GM12878 (cell line): ENCODE measurements around the gene ASS1. TPM values are rescaled to one million over a fixed set of nuclear protein-coding genes. Genes with fewer than 3 reads are reported as not detected.

Source experiments
- ATAC-seq: fragments of 200-7000 bp; cut with Tn5 transposase; 3 replicates; pipeline ENCODE4 v1.9.1; 2020; ENCODE audit warnings: mild to moderate bottlenecking, moderate library complexity
- BruUV-seq: library from RNA; stranded (reverse); fragments of 400-500 nt; replicated peaks from 2 replicates; lab custom pipeline; 2021; lab: Mats Ljungman, UMichigan
- CTCF ChIA-PET: fragments of 300-600 bp; sonication (Branson Sonifier 250); formaldehyde crosslinking; extraction: SDS; loops from one replicate; lab custom pipeline; 2021; ENCODE audit warnings: inconsistent platforms; lab: Yijun Ruan, JAX
- POLR2A ChIA-PET: fragments of 350-600 bp; formaldehyde crosslinking; extraction: SDS; loops from one replicate; lab custom pipeline; 2021; ENCODE audit warnings: inconsistent platforms; lab: Charles Lee
- RAD21 ChIA-PET: fragments of 300-600 bp; sonication (Branson Sonifier 250); formaldehyde crosslinking; loops from one replicate; lab custom pipeline; 2023; ENCODE audit warnings: antibody characterized with exemption; ENCODE audit not compliant: unreplicated experiment; lab: Charles Lee
- SMC1A ChIA-PET: fragments of 300-600 bp; sonication (Branson Sonifier 250); formaldehyde crosslinking; loops from one replicate; lab custom pipeline; 2023; ENCODE audit not compliant: unreplicated experiment, uncharacterized antibody; lab: Charles Lee
- DNase-seq: peaks from one replicate; pipeline ENCODE4 v3.0.0-alpha.2; 2011; ENCODE audit warnings: low read depth, low spot score
- FAIRE-seq: peaks from 3 replicates; lab custom pipeline; 2011; peaks lifted over from hg19 to GRCh38; lab: Jason Lieb, UNC
- H2AFZ ChIP-seq: 2 replicates; pipeline ENCODE4 v1.6.0; 2011; ENCODE audit warnings: low read depth, low read length, control low read depth; ENCODE audit not compliant: control insufficient read depth
- H3K27ac ChIP-seq: 2 replicates; pipeline ENCODE4 v1.5.1; 2011; ENCODE audit warnings: control low read depth; ENCODE audit not compliant: control insufficient read depth, insufficient read depth
- H3K27me3 ChIP-seq, 2 experiments: replicated peaks in 1 of 2; 2 replicates each; pipeline versions ENCODE4 v1.6.0 to v1.6.1; 2011; ENCODE audit warnings: low read length in 1 of 2; ENCODE audit not compliant: control insufficient read depth in 2 of 2, insufficient read depth in 2 of 2
- H3K36me3 ChIP-seq, 2 experiments: 2 replicates each; pipeline ENCODE4 v1.5.1; 2011; ENCODE audit warnings: low read length in 1 of 2; ENCODE audit not compliant: control insufficient read depth in 2 of 2, insufficient read depth in 2 of 2
- H3K4me1 ChIP-seq: 2 replicates; pipeline ENCODE4 v1.6.1; 2011; ENCODE audit warnings: mild to moderate bottlenecking, low read length, moderate library complexity, mixed read lengths; ENCODE audit not compliant: control insufficient read depth, insufficient read depth
- H3K4me2 ChIP-seq: 2 replicates; pipeline ENCODE4 v1.6.0; 2011; ENCODE audit warnings: control low read depth; ENCODE audit not compliant: control insufficient read depth, insufficient read depth
- H3K4me3 ChIP-seq: fragments of 200-600 bp; sonication (generic); 2 replicates; pipeline ENCODE4 v1.5.1; 2016
- H3K79me2 ChIP-seq: 2 replicates; pipeline ENCODE4 v1.6.0; 2011; ENCODE audit warnings: low read length; ENCODE audit not compliant: control insufficient read depth, insufficient read depth
- H3K9ac ChIP-seq: 2 replicates; pipeline ENCODE4 v1.8.0; 2011; ENCODE audit warnings: low read length, control low read depth, mixed read lengths; ENCODE audit not compliant: control insufficient read depth, insufficient read depth
- H3K9me3 ChIP-seq: replicated peaks from 3 replicates; pipeline ENCODE4 v1.5.1; 2011; ENCODE audit warnings: mild to moderate bottlenecking, low read length; ENCODE audit not compliant: control insufficient read depth, insufficient read depth
- H4K20me1 ChIP-seq: 2 replicates; pipeline ENCODE4 v1.6.0; 2011; ENCODE audit not compliant: control insufficient read depth, insufficient read depth
- ATF3 ChIP-seq: IDR thresholded peaks from 2 replicates; pipeline ENCODE4 v1.6.1; 2011; ENCODE audit warnings: low read depth, mild to moderate bottlenecking, low read length, moderate library complexity, borderline replicate concordance; ENCODE audit errors: extremely low read depth
- CBX5 ChIP-seq: sonication (generic); IDR thresholded peaks from 2 replicates; pipeline ENCODE4 v1.6.1; 2016; ENCODE audit warnings: low read depth, moderate library complexity, mild to moderate bottlenecking, inconsistent platforms
- EED ChIP-seq: sonication (generic); IDR thresholded peaks from 2 replicates; pipeline ENCODE4 v1.6.1; 2016; ENCODE audit warnings: antibody characterized with exemption, low read depth
- EZH2 ChIP-seq: IDR thresholded peaks from 2 replicates; pipeline ENCODE4 v1.6.1; 2012; ENCODE audit warnings: low read depth, mild to moderate bottlenecking, control low read depth, inconsistent platforms, low read length, borderline replicate concordance; ENCODE audit not compliant: control insufficient read depth
- IKZF1 ChIP-seq: fragments of 450-650 bp; conservative IDR thresholded peaks from 2 replicates; pipeline ENCODE4 v1.6.1; 2017; ENCODE audit warnings: antibody characterized with exemption, mild to moderate bottlenecking
- KLF5 ChIP-seq: fragments of 450-650 bp; IDR thresholded peaks from 2 replicates; pipeline ENCODE4 v1.6.1; 2014; ENCODE audit warnings: mild to moderate bottlenecking; ENCODE audit not compliant: partially characterized antibody
- MEF2A ChIP-seq: IDR thresholded peaks from 2 replicates; pipeline ENCODE4 v1.6.1; 2011; ENCODE audit warnings: low read depth, mild to moderate bottlenecking, low read length, moderate library complexity; ENCODE audit not compliant: insufficient read depth
- NBN ChIP-seq: fragments of 450-650 bp; IDR thresholded peaks from 2 replicates; pipeline ENCODE4 v1.6.1; 2016
- NKRF ChIP-seq: fragments of 450-650 bp; conservative IDR thresholded peaks from 2 replicates; pipeline ENCODE4 v1.6.1; 2017; ENCODE audit warnings: mild to moderate bottlenecking, moderate library complexity
- PAX5 ChIP-seq: IDR thresholded peaks from 2 replicates; pipeline ENCODE4 v1.6.1; 2011; ENCODE audit warnings: low read depth, low read length, borderline replicate concordance
- RFX5 ChIP-seq: IDR thresholded peaks from 2 replicates; pipeline ENCODE4 v1.6.1; 2011; ENCODE audit warnings: low read depth, low read length, improper control_type of control experiment
- SP1 ChIP-seq: IDR thresholded peaks from one replicate; pipeline ENCODE4 v1.6.1; 2011; ENCODE audit warnings: low read depth, low read length
- TCF3 ChIP-seq: IDR thresholded peaks from 2 replicates; pipeline ENCODE4 v1.6.1; 2012; ENCODE audit warnings: low read depth, mild to moderate bottlenecking, low read length, borderline replicate concordance; ENCODE audit not compliant: insufficient read depth
- YBX1 ChIP-seq: fragments of 450-650 bp; IDR thresholded peaks from 2 replicates; pipeline ENCODE4 v1.6.1; 2016; ENCODE audit warnings: antibody characterized with exemption
- ZBTB4 ChIP-seq: fragments of 450-650 bp; formaldehyde crosslinking; IDR thresholded peaks from 2 replicates; pipeline ENCODE4 v1.4.0; 2022; ENCODE audit warnings: mild to moderate bottlenecking, moderate library complexity
- ZSCAN29 ChIP-seq: fragments of 450-650 bp; IDR thresholded peaks from 2 replicates; pipeline ENCODE4 v1.6.1; 2017; ENCODE audit warnings: mild to moderate bottlenecking, moderate library complexity
- ZZZ3 ChIP-seq: IDR thresholded peaks from 2 replicates; pipeline ENCODE4 v1.6.1; 2011; ENCODE audit warnings: low read depth; ENCODE audit not compliant: control insufficient read depth, insufficient read length
- WGBS: methylation state at CpG from one replicate; pipeline ENCODE4 v1.1.6; 2016; ENCODE audit warnings: low lambda C conversion rate; ENCODE audit not compliant: insufficient replicate concordance, insufficient coverage; ENCODE audit errors: missing lambda C conversion rate; 5-methylcytosine and 5-hydroxymethylcytosine counted together
- in situ Hi-C: fragments of 300-500 bp; cut with MboI; formaldehyde crosslinking; loops from 9 replicates; pipeline ENCODE4 v1.14.3; 2018; ENCODE audit warnings: mixed read lengths
- intact Hi-C: fragments of 100-400 bp; cut with micrococcal nuclease; formaldehyde crosslinking; loops from one replicate; pipeline ENCODE4 v1.14.2; 2022; ENCODE audit not compliant: unreplicated experiment
- polyA plus RNA-seq, 11 experiments: library from polyadenylated mRNA; depleted of rRNA in 4 of 11; unstranded in 6 of 11; stranded (reverse) in 5 of 11; fragments of >200 nt; fragmentation: Nextera tagmentation in 4 of 11; fragmentation: Illumina TruSeq in 1 of 11; extraction: Ambion mirVana in 4 of 11; extraction: Trizol in 1 of 11; gene quantifications; 1 replicate in 1 of 11; 2 replicates in 10 of 11; pipeline versions ENCODE4 v1.2.1 to v1.2.3, GENCODE V29; 2011 to 2016; ENCODE audit warnings: inconsistent platforms in 2 of 11, missing spikeins in 2 of 11, low read depth in 1 of 11
- total RNA-seq, 4 experiments: library from RNA; depleted of rRNA in 3 of 4; stranded (reverse); fragments of >200 nt in 3 of 4; fragmentation: Illumina TruSeq in 1 of 4; extraction: Trizol in 1 of 4; gene quantifications; 2 replicates each; pipeline versions ENCODE4 v1.2.1 to v1.2.3, GENCODE V29; 2013 to 2021

Gene ASS1
- total and polyA plus RNA-seq, 10 of the 15 experiments (the other 5 are each of a cell fraction or from before 2014, with no cell fraction given), result 0.10 to 6.1 (median 0.28) TPM; not detected in 3

DNA sequence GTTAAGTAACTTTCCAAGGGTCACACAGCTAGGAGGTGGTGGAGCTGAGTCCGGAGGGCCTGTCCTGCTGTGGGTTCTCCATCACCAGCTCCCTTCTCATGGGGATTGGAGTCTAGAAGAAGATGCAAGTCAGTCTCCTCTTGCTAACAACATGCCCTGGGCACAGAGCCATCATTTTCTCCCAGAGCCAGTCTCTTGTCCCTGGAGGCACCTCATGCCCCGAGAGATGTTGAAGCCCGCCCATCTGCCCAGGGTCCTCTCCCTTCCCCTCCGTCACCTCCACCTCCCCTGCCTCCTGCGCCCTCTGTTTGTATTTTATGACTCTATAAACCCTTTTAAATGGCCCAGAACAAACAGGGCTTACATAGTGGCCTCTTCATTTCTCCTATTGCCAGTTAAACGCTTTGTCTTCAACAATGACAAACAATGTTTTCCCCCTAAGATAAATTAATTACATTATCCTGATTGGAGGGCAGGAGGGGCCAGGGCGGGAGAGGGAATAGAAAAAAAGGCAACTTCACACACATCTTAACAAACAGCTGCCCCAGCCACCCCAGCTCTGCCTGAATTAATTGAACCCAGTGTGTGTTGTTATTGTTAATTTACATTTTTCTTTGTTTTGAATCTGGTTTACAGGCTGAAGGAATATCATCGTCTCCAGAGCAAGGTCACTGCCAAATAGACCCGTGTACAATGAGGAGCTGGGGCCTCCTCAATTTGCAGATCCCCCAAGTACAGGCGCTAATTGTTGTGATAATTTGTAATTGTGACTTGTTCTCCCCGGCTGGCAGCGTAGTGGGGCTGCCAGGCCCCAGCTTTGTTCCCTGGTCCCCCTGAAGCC lies 55.8 kb downstream of the ASS1 start:
- Histone ChIP-seq H3K9ac (no peak overlapping the region), H3K4me1 (no peaks in the 10 kb centered on the region), H3K79me2 (no peaks in the 10 kb centered on the region), H3K4me3 (no peak overlapping the region), H3K9me3 (no peaks in the 10 kb centered on the region; the same call in 2 of the 3 replicates), H3K27me3 (peaks cover 0 to 2% of the 10 kb centered on the region in 2 experiments; a peak in 3 of 4 replicates), H2AFZ (no peak overlapping the region), H3K4me2 (no peak overlapping the region), H3K27ac (no peak overlapping the region), H3K36me3 (no peaks in the 10 kb centered on the region), H4K20me1 (no peaks in the 10 kb centered on the region)
- ATAC-seq, result no peak
- in situ Hi-C loops, result no loop called here
- TF ChIP-seq EED (no peak), TCF3 (no peak), ZBTB4 (no peak), EZH2 (no peak), ZSCAN29 (no peak), ZZZ3 (no peak), YBX1 (no peak), NBN (no peak), SP1 (no peak), IKZF1 (no peak), MEF2A (no peak), RFX5 (no peak), KLF5 (no peak), CBX5 (no peak), ATF3 (no peak), PAX5 (no peak), NKRF (no peak)
- SMC1A ChIA-PET, result no interaction called here
- POLR2A ChIA-PET, result no interaction called here
- intact Hi-C loops, result no loop called here
- DNase-seq, result no peak
- RAD21 ChIA-PET, result no interaction called here
- 13% methylated on average over 12 of the region's 12 CpGs for WGBS
- CTCF ChIA-PET, result interaction anchor here (0.6 kb wide), 1 partner anchor 20 kb away, joined by 3 read pairs; no protein-coding TSS in a partner anchor
- no TSS peak for BruUV-seq
- no peak for FAIRE-seq
